HCT116 (cell line): Measurements from ENCODE around the gene PJA2.

Experiments used
- CTCF ChIP-seq, 3 experiments: fragments of 200-600 bp in 1 of 3; sonication (generic) in 1 of 3; IDR thresholded peaks in 2 of 3; conservative IDR thresholded peaks in 1 of 3; 2 replicates each; pipeline ENCODE4 v1.5.1; 2012 to 2017; ENCODE audit warnings: low read depth in 2 of 3, low read length in 2 of 3, antibody characterized with exemption in 1 of 3, borderline replicate concordance in 1 of 3, control low read depth in 1 of 3, mild to moderate bottlenecking in 1 of 3, mixed read lengths in 1 of 3, mixed run types in 1 of 3, moderate library complexity in 1 of 3; ENCODE audit not compliant: insufficient read depth in 1 of 3
- POLR2A ChIP-seq: IDR thresholded peaks from 2 replicates; pipeline ENCODE4 v1.7.0; 2011; ENCODE audit warnings: borderline replicate concordance; ENCODE audit not compliant: insufficient read depth, insufficient read length; ENCODE audit errors: extremely low read depth
- POLR2AphosphoS5 ChIP-seq: IDR thresholded peaks from 2 replicates; pipeline ENCODE4 v1.6.1; 2011; ENCODE audit warnings: mild to moderate bottlenecking, low read depth, low read length, moderate library complexity
- RAD21 ChIP-seq: IDR thresholded peaks from 2 replicates; pipeline ENCODE4 v1.6.1; 2012; ENCODE audit warnings: low read depth, mild to moderate bottlenecking
- REST ChIP-seq: IDR thresholded peaks from 2 replicates; pipeline ENCODE4 v1.6.1; 2012; ENCODE audit warnings: low read depth
- SIN3A ChIP-seq: IDR thresholded peaks from 2 replicates; pipeline ENCODE4 v1.6.1; 2012; ENCODE audit warnings: low read depth

- TF ChIP-seq CTCF (IDR thresholded peaks at IDR 0.05 in 2 of 3, conservative IDR thresholded peaks at IDR 0.05 in 1 of 3; ENCODE audit: borderline replicate concordance in 1 of 3, insufficient read depth in 1 of 3, low read depth in 2 of 3, low read length in 2 of 3) (no peak), RAD21 (no peak), POLR2A (no peak), SIN3A (no peak), REST (no peak), POLR2AphosphoS5 (no peak)
Measured at GRCh38 chr5:109298794-109299193, 111.0 kb downstream of the PJA2 start.
